Ascending aorta (tissue), 2 donors: ENCODE data around the gene CGB5. TPM values are rescaled to one million over a fixed set of nuclear protein-coding genes. Genes with fewer than 3 reads are reported as not detected.
"Not testable (repeated sequence)": the region's sequence is repeated elsewhere in the genome, so short reads cannot be mapped to it uniquely, and the experiment has no call there.

Source experiments
- DNase-seq, 2 donors: peaks; one replicate each; pipeline ENCODE4 v3.0.0-alpha.2; 2019; ENCODE audit warnings: low spot score in 2 of 2
- H3K27ac ChIP-seq, 2 donors: fragments of 200-600 bp; sonication (generic); one replicate each; pipeline ENCODE4 v1.5.1; 2016 to 2017; ENCODE audit warnings: mild to moderate bottlenecking in 1 of 2
- H3K27me3 ChIP-seq: fragments of 200-600 bp; sonication (generic); one replicate; pipeline ENCODE4 v1.5.1; 2017
- H3K36me3 ChIP-seq, 2 donors: fragments of 200-600 bp; sonication (generic); one replicate each; pipeline ENCODE4 v1.5.1; 2016
- H3K4me1 ChIP-seq, 2 donors: fragments of 200-600 bp; sonication (generic); one replicate each; pipeline ENCODE4 v1.5.1; 2016 to 2017; ENCODE audit warnings: mild to moderate bottlenecking in 1 of 2
- H3K4me3 ChIP-seq, 2 donors: fragments of 200-600 bp; sonication (generic); one replicate each; pipeline ENCODE4 v1.5.1; 2016 to 2017; ENCODE audit warnings: mild to moderate bottlenecking in 1 of 2
- H3K9me3 ChIP-seq, 2 donors: fragments of 200-600 bp; sonication (generic); one replicate each; pipeline ENCODE4 v1.5.1; 2016
- intact Hi-C: fragments of 100-400 bp; cut with DNase I; formaldehyde crosslinking; loops from one replicate; pipeline ENCODE4 v1.15.1; 2023
- total RNA-seq: library from RNA; depleted of rRNA; stranded (reverse); fragments of >200 nt; gene quantifications from one replicate; pipeline ENCODE4 v1.1.0, GENCODE V29; 2016
- TF ChIP-seq, protein P1 (sequence below), 3 experiments: fragments of 200-600 bp in 2 of 3; fragments of 450-650 bp in 1 of 3; sonication (generic) in 2 of 3; IDR thresholded peaks; one replicate each; pipeline ENCODE4 v1.5.1; 2016 to 2019; ENCODE audit warnings: antibody characterized with exemption in 3 of 3, mild to moderate bottlenecking in 1 of 3, moderate library complexity in 1 of 3

The CGB5 gene
- total RNA-seq, 1 donor from 2014 or later: not detected

DNA sequence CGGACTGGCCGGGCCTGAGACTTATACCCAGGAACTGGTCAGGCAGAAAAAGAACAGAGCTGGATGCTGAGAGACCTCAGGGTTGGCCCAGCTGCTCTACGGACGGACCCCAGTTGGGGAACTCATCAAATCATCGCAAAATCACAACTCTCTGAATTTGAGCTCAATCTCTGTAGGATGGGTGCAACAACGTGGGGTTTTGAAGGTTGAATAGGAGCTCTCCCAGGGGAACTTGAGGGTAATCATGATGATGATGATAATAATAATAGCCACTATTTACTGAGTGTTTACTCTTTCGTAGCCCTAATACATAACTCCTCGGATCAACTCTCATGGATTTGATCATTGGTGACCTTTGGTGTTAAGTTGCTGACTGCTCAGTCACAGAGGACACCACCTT, 13.3 kb upstream of the CGB5 start:
- H3K27ac ChIP-seq, H3K27me3 ChIP-seq, H3K4me1 ChIP-seq, H3K9me3 ChIP-seq, intact Hi-C loops, H3K4me3 ChIP-seq, DNase-seq, H3K36me3 ChIP-seq: not testable (repeated sequence)

DNA sequence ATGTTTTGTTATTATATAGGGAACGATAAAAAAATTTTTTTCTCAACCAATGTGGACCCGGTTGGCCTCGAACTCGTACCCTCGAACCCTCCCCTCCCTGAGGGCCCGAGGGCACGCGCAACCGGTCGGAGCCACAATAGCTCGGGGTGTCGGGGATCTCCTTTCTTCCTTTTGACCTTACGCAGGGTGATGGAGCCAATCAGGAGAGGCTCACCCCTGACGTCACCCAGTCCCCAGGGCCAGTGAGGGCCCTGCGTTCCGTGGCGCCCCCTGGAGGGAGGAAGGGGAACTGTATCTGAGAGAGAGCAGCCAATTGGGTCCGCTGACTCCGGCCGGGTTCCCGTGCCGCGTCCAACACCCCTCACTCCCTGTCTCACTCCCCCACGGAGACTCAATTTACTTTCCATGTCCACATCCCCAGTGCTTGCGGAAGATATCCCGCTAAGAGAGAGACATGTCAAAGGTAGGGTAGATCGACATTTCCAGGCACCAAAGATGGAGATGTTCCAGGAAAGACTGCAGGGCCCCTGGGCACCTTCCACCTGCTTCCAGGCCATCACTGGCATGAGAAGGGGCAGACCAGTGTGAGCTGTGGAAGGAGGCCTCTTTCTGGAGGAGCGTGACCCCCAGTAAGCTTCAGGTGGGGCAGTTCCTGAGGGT, 11.9 kb upstream of the CGB5 start, which contains the start of gene CGB2:
Gene CGB2, plus strand, starts transcription at position 249 of the 660 bp plus-strand sequence. Its CDS starts 206 bp downstream, at position 455.
- H3K9me3 ChIP-seq, H3K4me3 ChIP-seq, H3K27me3 ChIP-seq, intact Hi-C loops, DNase-seq, H3K4me1 ChIP-seq, H3K36me3 ChIP-seq, H3K27ac ChIP-seq: not testable (repeated sequence)
- TF ChIP-seq, protein P1, sequence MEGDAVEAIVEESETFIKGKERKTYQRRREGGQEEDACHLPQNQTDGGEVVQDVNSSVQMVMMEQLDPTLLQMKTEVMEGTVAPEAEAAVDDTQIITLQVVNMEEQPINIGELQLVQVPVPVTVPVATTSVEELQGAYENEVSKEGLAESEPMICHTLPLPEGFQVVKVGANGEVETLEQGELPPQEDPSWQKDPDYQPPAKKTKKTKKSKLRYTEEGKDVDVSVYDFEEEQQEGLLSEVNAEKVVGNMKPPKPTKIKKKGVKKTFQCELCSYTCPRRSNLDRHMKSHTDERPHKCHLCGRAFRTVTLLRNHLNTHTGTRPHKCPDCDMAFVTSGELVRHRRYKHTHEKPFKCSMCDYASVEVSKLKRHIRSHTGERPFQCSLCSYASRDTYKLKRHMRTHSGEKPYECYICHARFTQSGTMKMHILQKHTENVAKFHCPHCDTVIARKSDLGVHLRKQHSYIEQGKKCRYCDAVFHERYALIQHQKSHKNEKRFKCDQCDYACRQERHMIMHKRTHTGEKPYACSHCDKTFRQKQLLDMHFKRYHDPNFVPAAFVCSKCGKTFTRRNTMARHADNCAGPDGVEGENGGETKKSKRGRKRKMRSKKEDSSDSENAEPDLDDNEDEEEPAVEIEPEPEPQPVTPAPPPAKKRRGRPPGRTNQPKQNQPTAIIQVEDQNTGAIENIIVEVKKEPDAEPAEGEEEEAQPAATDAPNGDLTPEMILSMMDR (IDR thresholded peaks at IDR 0.05): peak in 2 of 3 experiments; percentile 8 to 20

DNA sequence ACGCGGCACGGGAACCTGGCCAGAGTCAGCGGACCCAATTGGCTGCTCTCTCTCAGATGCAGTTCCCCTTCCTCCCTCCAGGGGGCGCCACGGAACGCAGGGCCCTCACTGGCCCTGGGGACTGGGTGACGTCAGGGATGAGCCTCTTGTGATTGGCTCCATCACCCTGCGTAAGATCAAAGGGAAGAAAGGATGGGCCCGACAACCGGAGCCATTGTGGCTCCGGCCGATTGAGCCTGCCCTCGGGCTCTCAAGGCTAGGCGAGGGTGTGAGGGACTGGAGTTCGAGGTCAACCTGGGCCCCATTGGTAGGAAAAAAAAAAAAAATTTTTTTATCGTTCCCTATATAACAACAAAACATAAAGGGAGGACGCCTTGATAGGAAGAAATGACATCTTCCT, 6.8 kb upstream of the CGB5 start, which contains the start of gene CGB1:
Gene CGB1, minus strand, starts transcription at position 81 of the 400 bp plus-strand sequence. CDS start 184 bp downstream, outside the sequence.
- H3K4me1 ChIP-seq, H3K36me3 ChIP-seq, DNase-seq, H3K9me3 ChIP-seq, H3K27ac ChIP-seq, H3K27me3 ChIP-seq, H3K4me3 ChIP-seq, intact Hi-C loops: not testable (repeated sequence)
- TF ChIP-seq, protein P1 (IDR thresholded peaks at IDR 0.05): peak in 2 of 3 experiments; percentile 15 to 16

DNA sequence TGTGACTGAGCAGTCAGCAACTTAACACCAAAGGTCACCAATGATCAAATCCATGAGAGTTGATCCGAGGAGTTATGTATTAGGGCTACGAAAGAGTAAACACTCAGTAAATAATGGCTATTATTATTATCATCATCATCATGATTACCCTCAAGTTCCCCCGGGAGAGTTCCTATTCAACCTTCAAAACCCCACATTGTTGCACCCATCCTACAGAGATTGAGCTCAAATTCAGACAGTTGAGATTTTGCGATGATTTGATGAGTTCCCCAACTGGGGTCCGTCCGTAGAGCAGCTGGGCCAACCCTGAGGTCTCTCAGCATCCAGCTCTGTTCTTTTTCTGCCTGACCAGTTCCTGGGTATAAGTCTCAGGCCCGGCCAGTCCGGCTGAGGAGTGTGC, 5.5 kb upstream of the CGB5 start:
- intact Hi-C loops, H3K4me1 ChIP-seq, H3K27ac ChIP-seq, H3K36me3 ChIP-seq, H3K4me3 ChIP-seq, H3K9me3 ChIP-seq, H3K27me3 ChIP-seq, DNase-seq: not testable (repeated sequence)

DNA sequence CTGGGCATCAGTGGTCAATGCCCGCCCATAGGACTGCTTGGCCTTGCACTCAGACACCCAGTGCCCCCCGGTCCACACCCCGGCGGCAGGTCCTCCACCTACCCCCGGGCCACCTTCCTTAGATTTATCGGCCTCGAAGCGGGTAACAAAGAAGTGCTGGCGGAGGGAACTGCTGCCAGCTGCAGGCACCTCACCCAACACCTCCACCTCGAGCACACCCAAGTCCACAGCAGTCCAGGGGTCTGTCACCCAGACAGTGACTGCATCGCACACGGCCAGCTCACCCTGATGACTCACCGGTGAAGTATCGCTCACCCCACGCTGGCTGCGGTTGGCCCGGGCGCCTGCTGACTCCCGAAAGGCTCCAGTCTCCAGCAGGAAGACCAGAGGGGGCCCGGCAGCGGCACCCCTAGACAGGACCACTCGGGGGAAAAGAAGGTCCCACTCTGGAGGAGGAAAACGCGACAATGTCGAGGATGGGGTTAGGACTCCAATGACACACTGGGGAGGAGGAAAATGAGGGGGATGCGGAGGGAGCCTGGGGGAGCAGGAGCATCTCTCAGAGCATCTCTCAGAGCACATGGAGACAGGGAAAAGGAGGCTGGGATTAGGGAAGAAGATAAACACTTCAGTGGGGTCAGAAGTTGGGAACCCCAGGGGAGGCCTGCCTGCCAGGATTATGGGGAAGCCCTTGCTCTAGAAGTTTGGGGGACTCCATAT, 4.9 kb upstream of the CGB5 start:
- DNase-seq, H3K9me3 ChIP-seq, H3K27me3 ChIP-seq, H3K36me3 ChIP-seq, H3K4me3 ChIP-seq, H3K4me1 ChIP-seq, H3K27ac ChIP-seq, intact Hi-C loops: not testable (repeated sequence)

DNA sequence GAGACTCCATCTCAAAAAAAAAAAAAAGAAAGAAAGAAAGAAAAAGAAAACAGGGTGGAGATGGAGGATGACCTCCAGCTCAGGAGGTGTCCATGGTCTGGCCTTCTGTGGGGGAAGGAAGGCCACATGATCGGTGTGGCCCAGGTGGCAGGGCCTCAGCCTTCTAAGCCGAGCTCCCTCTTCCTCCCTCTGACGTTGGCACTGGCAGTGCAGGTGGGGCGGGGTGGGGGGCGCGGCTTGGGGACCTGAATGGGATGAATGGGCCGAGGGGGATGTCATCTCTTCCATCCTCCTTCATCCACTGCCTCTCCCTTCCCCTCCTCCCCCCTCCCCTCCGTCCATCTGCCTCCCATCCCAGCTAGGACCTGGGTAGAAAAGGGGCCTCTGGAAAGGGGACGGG, 3.9 kb upstream of the CGB5 start:
- H3K9me3 ChIP-seq, DNase-seq, H3K36me3 ChIP-seq, H3K27me3 ChIP-seq, H3K4me1 ChIP-seq, intact Hi-C loops, H3K27ac ChIP-seq, H3K4me3 ChIP-seq: not testable (repeated sequence)

DNA sequence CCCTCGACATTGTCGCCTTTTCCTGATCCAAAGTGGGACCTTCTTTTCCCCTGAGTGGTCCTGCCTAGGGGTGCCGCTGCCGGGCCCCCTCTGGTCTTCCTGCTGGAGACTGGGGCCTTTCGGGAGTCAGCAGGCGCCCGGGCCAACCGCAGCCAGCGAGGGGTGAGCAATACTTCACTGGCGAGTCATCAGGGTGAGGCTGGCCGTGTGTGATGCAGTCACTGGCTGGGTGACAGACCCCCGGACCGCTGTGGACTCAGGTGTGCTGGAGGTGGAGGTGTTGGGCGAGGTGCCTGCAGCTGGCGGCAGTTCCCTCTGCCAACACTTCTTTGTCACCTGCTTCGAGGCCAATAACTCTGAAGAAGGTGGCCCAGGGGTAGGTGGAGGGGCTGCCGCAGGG, 1.5 kb upstream of the CGB5 start:
- no peak for DNase-seq
- intact Hi-C loops: no loop called here
- Histone ChIP-seq H3K9me3 (no peaks in the 10 kb centered on the region), H3K4me1 (no peaks in the 10 kb centered on the region), H3K36me3 (no peaks in the 10 kb centered on the region), H3K27me3 (no peaks in the 10 kb centered on the region), H3K27ac (no peak overlapping the region), H3K4me3 (no peak overlapping the region)
- TF ChIP-seq, protein P1 (IDR thresholded peaks at IDR 0.05): no peak

DNA sequence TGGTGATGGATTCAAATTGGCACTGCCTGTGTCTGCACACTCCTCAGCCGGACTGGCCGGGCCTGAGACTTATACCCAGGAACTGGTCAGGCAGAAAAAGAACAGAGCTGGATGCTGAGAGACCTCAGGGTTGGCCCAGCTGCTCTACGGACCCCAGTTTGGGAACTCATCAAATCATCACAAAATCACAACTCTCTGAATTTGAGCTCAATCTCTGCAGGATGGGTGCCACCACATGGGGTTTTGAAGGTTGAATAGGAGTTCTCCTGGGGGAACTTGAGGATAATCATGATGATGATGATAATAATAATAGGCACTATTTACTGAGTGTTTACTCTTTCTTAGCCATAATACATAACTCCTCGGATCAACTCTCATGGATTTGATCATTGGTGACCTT, 982 bp upstream of the CGB5 start:
- intact Hi-C loops, H3K9me3 ChIP-seq, H3K27me3 ChIP-seq: not testable (repeated sequence)

DNA sequence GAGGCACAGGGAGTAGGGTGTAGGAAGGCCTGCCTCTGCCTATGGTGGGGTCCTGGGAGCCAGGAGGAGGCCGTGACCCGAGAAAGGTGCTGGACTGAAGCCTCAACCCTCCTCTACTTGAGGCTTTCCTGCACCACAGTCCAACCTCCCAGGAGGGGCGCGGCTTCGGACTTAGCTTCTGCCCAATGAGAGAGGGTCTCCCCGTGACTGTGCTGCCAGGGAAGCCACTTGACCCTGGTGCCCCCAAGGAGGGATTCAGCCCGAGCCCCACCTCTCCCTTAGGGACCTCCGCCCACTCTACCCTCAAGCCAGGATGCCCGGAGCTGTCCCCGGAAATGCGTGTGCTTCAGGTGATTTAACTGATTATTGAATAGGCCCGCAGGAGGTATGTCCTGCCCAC, 5.4 kb downstream of the CGB5 start, which contains the start of gene CGB8:
Gene CGB8, minus strand, starts transcription at position 101 of the 400 bp plus-strand sequence. CDS start 372 bp downstream, outside the sequence.
- intact Hi-C loops: not testable (repeated sequence)

More for the DNA sequence above, 982 bp upstream of the CGB5 start:
- not testable (repeated sequence) for H3K4me1 ChIP-seq, H3K4me3 ChIP-seq, H3K36me3 ChIP-seq, H3K27ac ChIP-seq, DNase-seq

DNA sequence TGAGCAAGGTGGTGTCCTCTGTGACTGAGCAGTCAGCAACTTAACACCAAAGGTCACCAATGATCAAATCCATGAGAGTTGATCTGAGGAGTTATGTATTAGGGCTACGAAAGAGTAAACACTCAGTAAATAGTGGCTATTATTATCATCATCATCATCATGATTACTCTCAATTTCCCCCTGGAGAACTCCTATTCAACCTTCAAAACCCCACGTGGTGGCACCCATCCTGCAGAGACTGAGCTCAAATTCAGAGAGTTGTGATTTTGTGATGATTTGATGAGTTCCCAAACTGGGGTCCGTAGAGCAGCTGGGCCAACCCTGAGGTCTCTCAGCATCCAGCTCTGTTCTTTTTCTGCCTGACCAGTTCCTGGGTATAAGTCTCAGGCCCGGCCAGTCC, 6.2 kb downstream of the CGB5 start:
- intact Hi-C loops: not testable (repeated sequence)

More for the DNA sequence above, 5.4 kb downstream of the CGB5 start, which contains the start of gene CGB8:
- H3K4me1 ChIP-seq, DNase-seq, H3K4me3 ChIP-seq, H3K9me3 ChIP-seq, H3K36me3 ChIP-seq, H3K27ac ChIP-seq, H3K27me3 ChIP-seq: not testable (repeated sequence)

More for the DNA sequence above, 6.2 kb downstream of the CGB5 start:
- not testable (repeated sequence) for H3K36me3 ChIP-seq, H3K9me3 ChIP-seq, DNase-seq, H3K4me3 ChIP-seq, H3K4me1 ChIP-seq, H3K27ac ChIP-seq, H3K27me3 ChIP-seq
